CD4-positive, CD25-positive, alpha-beta regulatory T cell (primary cell): Measurements from ENCODE around the gene AP2A1. TPM values are rescaled to one million over a fixed set of nuclear protein-coding genes. Genes with fewer than 3 reads are reported as not detected.

Experiments
- ATAC-seq, 2 donors: fragments of 150-1000 bp; cut with Tn5 transposase; one replicate each; pipeline ENCODE4 v1.10.0; 2021; ENCODE audit warnings: low read depth in 2 of 2, moderate number of reproducible peaks in 2 of 2, moderate library complexity in 1 of 2
- DNase-seq, 3 donors: peaks; one replicate each; pipeline versions ENCODE4 v3.0.0 to v3.0.0-alpha.2; 2012 to 2022; ENCODE audit warnings: mixed read lengths in 1 of 3
- H3K27ac ChIP-seq: one replicate; pipeline ENCODE4 v1.7.0; 2013; ENCODE audit warnings: mild to moderate bottlenecking, low read length; ENCODE audit not compliant: insufficient read depth, poor library complexity, severe bottlenecking
- H3K27me3 ChIP-seq: one replicate; pipeline ENCODE4 v1.7.0; 2013; ENCODE audit warnings: low read length; ENCODE audit not compliant: control insufficient read depth, insufficient read depth
- H3K36me3 ChIP-seq: one replicate; pipeline ENCODE4 v1.7.0; 2013; ENCODE audit warnings: mild to moderate bottlenecking, low read length, moderate library complexity; ENCODE audit not compliant: control insufficient read depth, insufficient read depth
- H3K4me1 ChIP-seq: 2 replicates; pipeline ENCODE4 v1.7.0; 2013; ENCODE audit warnings: mild to moderate bottlenecking, low read length; ENCODE audit not compliant: insufficient read depth, control insufficient read depth, poor library complexity, severe bottlenecking
- H3K4me3 ChIP-seq: one replicate; pipeline ENCODE4 v1.7.0; 2013; ENCODE audit warnings: low read depth, mild to moderate bottlenecking, low read length, moderate library complexity
- H3K9me3 ChIP-seq, 2 experiments: 1 replicate in 1 of 2; 2 replicates in 1 of 2; pipeline ENCODE4 v1.7.0; 2013; ENCODE audit warnings: low read length in 2 of 2, mild to moderate bottlenecking in 1 of 2, moderate library complexity in 1 of 2; ENCODE audit not compliant: control insufficient read depth in 2 of 2
- H3K27ac Mint-ChIP-seq, 3 donors: one replicate each; pipeline ENCODE4 v1.8.0; 2020 to 2022; ENCODE audit warnings: mild to moderate bottlenecking in 3 of 3, mixed read lengths in 3 of 3, moderate library complexity in 2 of 3
- H3K27me3 Mint-ChIP-seq: one replicate; pipeline ENCODE4 v1.8.0; 2022; ENCODE audit warnings: mild to moderate bottlenecking, mixed read lengths
- H3K36me3 Mint-ChIP-seq: one replicate; pipeline ENCODE4 v1.8.0; 2020; ENCODE audit warnings: mixed read lengths
- H3K4me1 Mint-ChIP-seq, 4 donors: one replicate each; pipeline ENCODE4 v1.8.0; 2020 to 2022; ENCODE audit warnings: mixed read lengths in 4 of 4, mild to moderate bottlenecking in 1 of 4
- H3K4me3 Mint-ChIP-seq, 4 donors: one replicate each; pipeline ENCODE4 v1.8.0; 2020 to 2022; ENCODE audit warnings: mild to moderate bottlenecking in 4 of 4, mixed read lengths in 4 of 4, moderate library complexity in 3 of 4
- H3K9me3 Mint-ChIP-seq, 7 donors: one replicate each; pipeline ENCODE4 v1.8.0; 2020 to 2022; ENCODE audit warnings: mixed read lengths in 7 of 7, mild to moderate bottlenecking in 3 of 7, moderate library complexity in 2 of 7
- polyA plus RNA-seq, 4 donors: library from polyadenylated mRNA; unstranded; fragments of 300-500 nt; fragmentation: Illumina TruSeq; gene quantifications; one replicate each; pipeline ENCODE4 v1.2.3, GENCODE V29; 2021
- total RNA-seq: library from RNA; stranded (reverse); gene quantifications from one replicate; pipeline ENCODE4 v1.2.3, GENCODE V29; 2022

Gene AP2A1
- total and polyA plus RNA-seq, 5 donors from 2014 or later = 5.2 to 49.5 (median 6.0) TPM

DNA sequence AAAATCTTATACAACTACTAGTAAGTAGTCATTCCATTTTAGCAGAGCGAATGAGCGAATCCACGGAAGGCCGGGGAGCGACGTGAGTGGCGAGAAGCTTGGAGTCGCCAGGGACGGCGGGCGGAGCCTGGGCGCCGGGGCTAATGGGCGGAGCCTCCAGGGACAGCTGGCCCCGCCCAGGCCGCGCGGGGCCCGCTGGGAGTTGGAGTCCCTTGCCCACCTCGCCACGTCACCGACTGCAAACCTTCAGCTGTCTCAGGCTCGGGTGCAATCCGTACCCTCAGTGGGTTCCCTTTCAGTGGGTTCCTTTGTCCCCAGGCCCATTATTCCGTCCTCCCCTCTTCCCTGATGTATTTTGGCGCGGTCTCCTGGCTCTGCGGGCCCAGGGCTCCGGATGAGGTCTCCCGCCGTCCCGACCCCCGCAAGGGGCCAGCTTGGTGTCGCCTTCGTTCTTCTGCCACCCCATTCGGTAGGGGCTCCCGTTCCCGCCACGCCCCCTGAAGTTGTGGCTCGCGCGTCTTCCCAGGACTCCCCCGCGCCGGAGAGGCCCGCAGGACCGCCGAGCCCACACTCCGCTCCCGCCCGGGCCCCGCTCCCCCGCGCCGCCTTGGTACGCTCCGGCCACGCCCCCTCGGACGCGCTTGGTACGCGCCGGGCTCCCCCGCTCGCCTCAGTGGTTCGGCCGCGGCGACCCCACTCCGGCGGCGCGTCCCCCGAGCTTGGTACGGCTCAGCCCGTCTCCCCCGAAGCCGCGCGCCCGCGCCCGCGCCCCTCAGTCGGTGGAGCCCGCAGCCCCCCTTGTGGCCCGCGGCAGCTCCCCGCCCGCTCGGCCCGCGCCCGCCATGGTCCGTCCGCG lies 83.9 kb downstream of the AP2A1 start, which contains the start of gene PTOV1:
PTOV1 (plus strand) TSS at position 673 of the 856 bp plus-strand sequence.
- H3K27ac Mint-ChIP-seq = peak within 1 kb of the TSS; percentile 92 to 98 (median 96)
- Histone ChIP-seq H3K27me3 (peaks cover 2% of the 10 kb centered on the region), H3K4me3 (peak within 1 kb of the TSS; percentile 72), H3K27ac (peak within 1 kb of the TSS; percentile 94), H3K36me3 (no peaks in the 10 kb centered on the region), H3K9me3 (no peaks in the 10 kb centered on the region), H3K4me1 (peaks cover 21% of the 10 kb centered on the region)
- ATAC-seq (peak; percentile 90), DNase-seq (peak; percentile 82 to 92 (median 87))
- peaks cover 0 to 2% (median 0%) of the 10 kb centered on the region in 7 donors for H3K9me3 Mint-ChIP-seq
- no peaks in the 10 kb centered on the region for H3K36me3 Mint-ChIP-seq
- H3K4me3 Mint-ChIP-seq = peak within 1 kb of the TSS; percentile 93 to 96 (median 94)
- no peaks in the 10 kb centered on the region for H3K27me3 Mint-ChIP-seq
- peaks cover 7 to 42% (median 36%) of the 10 kb centered on the region in 4 donors for H3K4me1 Mint-ChIP-seq

DNA sequence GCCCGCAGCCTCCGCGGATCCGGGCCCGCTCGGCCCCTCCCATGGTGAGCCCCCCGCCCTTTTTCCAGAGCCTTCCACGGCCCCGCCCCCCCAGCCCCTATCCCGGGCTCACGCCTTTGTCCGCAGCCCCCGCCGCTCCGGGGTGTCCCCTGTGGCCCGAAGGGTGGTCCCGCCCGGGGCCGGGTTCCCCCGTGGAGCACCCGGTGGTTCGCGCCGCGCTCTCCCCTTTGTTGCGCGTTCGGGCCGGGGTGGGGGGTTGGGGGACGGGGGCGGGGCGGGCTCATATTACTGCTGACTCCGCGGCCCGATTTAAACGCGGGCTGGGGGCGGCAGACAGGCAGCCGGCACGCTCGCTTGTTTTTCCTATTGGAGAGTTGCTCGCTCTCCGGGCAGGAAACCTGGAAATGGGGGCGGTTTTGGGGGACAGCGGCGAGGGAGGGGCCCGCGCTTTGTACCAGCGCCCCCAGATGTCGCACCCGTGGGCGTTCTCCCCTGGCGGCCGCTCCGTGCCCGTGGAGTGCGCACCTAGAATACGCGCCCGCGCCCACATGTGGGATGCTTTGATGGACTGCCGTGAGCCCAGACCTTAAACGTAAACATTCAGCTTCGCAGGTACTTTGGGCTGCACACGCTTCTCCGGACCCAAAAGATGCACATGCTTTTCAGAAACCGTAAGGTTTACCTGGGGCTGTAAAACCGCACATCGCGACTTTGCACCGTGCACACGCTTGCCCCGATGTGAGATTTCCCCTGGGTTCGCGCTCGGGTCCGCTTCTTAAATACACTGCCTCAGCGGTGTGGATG lies 84.9 kb downstream of the AP2A1 start:
- no peaks in the 10 kb centered on the region for H3K27me3 Mint-ChIP-seq
- no peaks in the 10 kb centered on the region for H3K36me3 ChIP-seq
- H3K27ac Mint-ChIP-seq = peak overlapping the region in 2 of 3 donors; percentile 92
- H3K36me3 Mint-ChIP-seq = no peaks in the 10 kb centered on the region
- peaks cover 21% of the 10 kb centered on the region for H3K4me1 ChIP-seq
- ATAC-seq (no peak), DNase-seq (peak in 2 of 3 donors; percentile 27 to 35)
- H3K4me1 Mint-ChIP-seq = peaks cover 7 to 42% (median 36%) of the 10 kb centered on the region in 4 donors
- peak overlapping the region; percentile 27 for H3K27ac ChIP-seq
- peaks cover 0 to 2% (median 0%) of the 10 kb centered on the region in 7 donors for H3K9me3 Mint-ChIP-seq
- H3K4me3 Mint-ChIP-seq = peak overlapping the region; percentile 86 to 94 (median 90)
- peaks cover 2% of the 10 kb centered on the region for H3K27me3 ChIP-seq
- peak overlapping the region; percentile 52 for H3K4me3 ChIP-seq
- no peaks in the 10 kb centered on the region for H3K9me3 ChIP-seq

DNA sequence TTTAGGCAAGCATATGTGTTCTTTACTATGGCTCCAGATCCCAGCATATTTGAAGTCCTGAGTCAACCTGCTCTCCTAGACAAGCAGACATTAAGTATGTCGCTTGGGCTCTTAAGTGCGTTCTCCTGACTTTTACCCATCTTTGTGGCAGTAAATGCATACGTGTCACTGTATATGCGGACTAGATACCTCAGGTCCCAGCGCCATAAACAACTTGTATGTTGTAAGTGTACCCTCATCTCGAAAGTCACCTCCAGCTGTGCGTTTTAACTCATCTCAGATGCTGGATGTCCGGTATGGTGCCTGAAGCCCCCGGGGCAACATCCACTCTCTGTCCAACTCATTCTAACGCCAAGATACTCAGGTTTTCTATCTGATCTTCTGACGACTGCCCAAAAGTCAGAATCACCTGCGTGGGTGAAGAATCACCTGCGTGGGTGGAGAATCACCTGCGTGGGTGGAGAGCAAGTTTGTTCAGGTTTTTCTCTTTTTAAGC lies 85.9 kb downstream of the AP2A1 start:
- H3K36me3 Mint-ChIP-seq = no peaks in the 10 kb centered on the region
- H3K27ac Mint-ChIP-seq = peak overlapping the region; percentile 82 to 92 (median 92)
- peak overlapping the region; percentile 86 to 94 (median 90) for H3K4me3 Mint-ChIP-seq
- Histone ChIP-seq H3K4me3 (peak overlapping the region; percentile 52), H3K27me3 (peaks cover 2% of the 10 kb centered on the region), H3K36me3 (peaks cover 2% of the 10 kb centered on the region), H3K4me1 (peaks cover 21% of the 10 kb centered on the region), H3K9me3 (no peaks in the 10 kb centered on the region), H3K27ac (no peak overlapping the region)
- DNase-seq (no peak), ATAC-seq (no peak)
- peaks cover 7 to 42% (median 35%) of the 10 kb centered on the region in 4 donors for H3K4me1 Mint-ChIP-seq
- peaks cover 0 to 2% (median 0%) of the 10 kb centered on the region in 7 donors for H3K9me3 Mint-ChIP-seq
- H3K27me3 Mint-ChIP-seq = no peaks in the 10 kb centered on the region

DNA sequence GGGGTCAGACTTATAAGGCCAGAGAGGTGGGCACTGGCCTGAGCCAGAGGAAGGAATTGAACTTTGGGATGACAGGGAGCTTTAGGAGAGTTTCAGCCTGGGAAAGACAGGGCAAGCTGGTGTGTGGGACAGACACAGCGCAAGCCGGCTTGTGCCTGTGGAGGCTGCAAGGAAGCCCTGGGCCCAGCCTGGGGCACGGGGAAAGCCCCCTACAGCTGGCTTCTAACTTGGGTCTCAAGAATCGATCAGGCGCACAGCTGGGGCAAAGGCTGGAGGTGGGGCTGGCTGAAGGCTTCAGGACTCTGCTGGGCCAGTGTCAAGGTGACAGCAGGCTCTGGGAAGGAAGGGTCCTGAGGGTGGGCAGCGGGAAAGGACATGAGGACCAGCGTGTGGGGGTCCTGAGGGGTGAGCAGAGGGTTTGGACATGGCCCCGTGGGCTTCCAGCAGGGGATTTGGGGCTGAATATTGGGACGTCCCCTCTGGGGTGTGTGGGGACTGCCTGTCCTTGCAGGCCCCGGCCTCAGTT lies 87.1 kb downstream of the AP2A1 start:
- H3K27ac Mint-ChIP-seq = peak overlapping the region in 2 of 3 donors; percentile 54 to 69

DNA sequence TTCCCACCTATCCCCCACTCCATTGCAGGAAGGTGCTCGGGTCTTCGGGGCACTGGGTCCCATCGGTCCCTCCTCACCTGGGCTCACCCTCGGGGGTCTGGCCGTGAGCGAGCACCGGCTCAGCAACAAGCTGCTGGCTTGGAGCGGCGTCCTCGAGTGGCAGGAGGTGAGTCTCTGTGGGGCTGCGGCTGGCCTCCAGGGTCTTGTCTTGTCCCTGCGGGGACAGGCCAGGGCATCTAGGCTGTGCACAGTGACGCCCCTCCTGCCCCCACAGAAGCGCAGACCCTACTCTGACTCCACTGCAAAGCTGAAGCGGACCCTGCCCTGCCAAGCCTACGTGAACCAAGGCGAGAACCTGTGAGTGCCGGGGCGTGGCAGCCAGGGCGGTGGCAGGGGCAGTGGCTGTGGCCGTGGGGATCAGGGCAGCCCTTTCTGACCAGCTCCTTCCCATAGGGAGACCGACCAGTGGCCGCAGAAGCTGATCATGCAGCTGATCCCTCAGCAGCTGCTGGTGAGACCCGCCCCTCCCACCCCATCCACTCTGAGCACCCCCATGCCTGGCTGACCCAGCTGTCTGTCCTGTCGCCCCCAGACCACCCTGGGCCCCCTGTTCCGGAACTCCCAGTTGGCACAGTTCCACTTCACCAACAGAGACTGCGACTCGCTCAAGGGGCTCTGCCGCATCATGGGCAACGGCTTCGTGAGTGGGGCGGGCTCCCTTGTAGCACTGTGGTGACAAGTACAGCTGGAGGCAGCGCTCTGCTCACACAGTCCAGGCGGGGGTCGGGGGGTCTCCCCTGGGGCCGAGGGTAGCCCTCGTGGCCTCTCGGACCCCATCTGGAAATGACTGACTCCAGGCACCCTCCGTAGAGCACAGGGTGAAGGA lies 87.8 kb downstream of the AP2A1 start:
- Mint-ChIP-seq H3K4me1 (peaks cover 7 to 28% (median 21%) of the 10 kb centered on the region in 4 donors), H3K36me3 (no peaks in the 10 kb centered on the region), H3K27me3 (no peaks in the 10 kb centered on the region), H3K9me3 (no peaks in the 10 kb centered on the region), H3K27ac (peak overlapping the region in 1 of 3 donors; percentile 42), H3K4me3 (no peak overlapping the region)
- H3K36me3 ChIP-seq = peaks cover 7% of the 10 kb centered on the region
- H3K4me3 ChIP-seq = no peak overlapping the region
- no peak overlapping the region for H3K27ac ChIP-seq
- ATAC-seq (no peak), DNase-seq (no peak)
- H3K27me3 ChIP-seq = peaks cover 2% of the 10 kb centered on the region
- H3K4me1 ChIP-seq = peaks cover 21% of the 10 kb centered on the region
- no peaks in the 10 kb centered on the region for H3K9me3 ChIP-seq

More for the DNA sequence above, 87.1 kb downstream of the AP2A1 start:
- Mint-ChIP-seq H3K36me3 (no peaks in the 10 kb centered on the region), H3K4me1 (peaks cover 7 to 32% (median 26%) of the 10 kb centered on the region in 4 donors), H3K27me3 (no peaks in the 10 kb centered on the region), H3K4me3 (peak overlapping the region in 2 of 4 donors; percentile 48 to 54), H3K9me3 (peaks cover 0 to 2% (median 0%) of the 10 kb centered on the region in 7 donors)
- no peak for DNase-seq
- H3K27me3 ChIP-seq = peaks cover 2% of the 10 kb centered on the region
- no peak overlapping the region for H3K27ac ChIP-seq
- ATAC-seq = no peak
- peaks cover 21% of the 10 kb centered on the region for H3K4me1 ChIP-seq
- peaks cover 5% of the 10 kb centered on the region for H3K36me3 ChIP-seq
- peak overlapping the region; percentile 13 for H3K4me3 ChIP-seq
- H3K9me3 ChIP-seq = no peaks in the 10 kb centered on the region

DNA sequence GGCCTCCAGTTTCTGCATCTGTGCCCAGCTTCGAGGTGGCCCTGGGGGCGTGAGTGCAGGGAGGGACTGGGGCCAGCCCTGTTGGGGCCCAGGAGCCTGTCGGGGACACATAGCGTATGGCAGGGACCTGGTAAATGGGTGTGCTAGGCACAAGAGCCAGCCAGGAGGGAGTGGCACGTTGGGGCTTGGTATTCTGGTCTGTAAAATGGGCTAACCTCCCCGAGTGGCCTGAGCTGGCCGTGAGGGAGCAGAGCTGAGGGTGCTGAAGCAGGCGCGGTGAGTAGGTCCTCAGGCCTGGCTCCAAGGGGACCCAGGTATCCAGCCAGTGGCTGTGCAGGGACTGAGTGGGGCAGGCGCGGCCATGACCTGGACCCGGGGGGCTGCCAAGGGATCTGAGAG lies 88.5 kb downstream of the AP2A1 start:
- no peak for ATAC-seq
- Histone ChIP-seq H3K9me3 (no peaks in the 10 kb centered on the region), H3K27ac (no peak overlapping the region), H3K27me3 (peaks cover 2% of the 10 kb centered on the region), H3K4me3 (no peak overlapping the region), H3K36me3 (peaks cover 11% of the 10 kb centered on the region), H3K4me1 (peaks cover 17% of the 10 kb centered on the region)
- no peaks in the 10 kb centered on the region for H3K27me3 Mint-ChIP-seq
- H3K4me3 Mint-ChIP-seq = peak overlapping the region in 1 of 4 donors; percentile 49
- no peak overlapping the region for H3K27ac Mint-ChIP-seq
- no peaks in the 10 kb centered on the region for H3K36me3 Mint-ChIP-seq
- H3K4me1 Mint-ChIP-seq = peaks cover 1 to 21% (median 14%) of the 10 kb centered on the region in 4 donors
- no peaks in the 10 kb centered on the region for H3K9me3 Mint-ChIP-seq
- DNase-seq = no peak
